Endothelial cell of umbilical vein (primary cell): ENCODE data around the gene ZDHHC19. TPM values are rescaled to one million over a fixed set of nuclear protein-coding genes. Genes with fewer than 3 reads are reported as not detected.

ENCODE experiments used
- BruUV-seq: library from RNA; stranded (reverse); fragments of 400-500 nt; replicated peaks from 2 replicates; lab custom pipeline; 2021; lab: Mats Ljungman, UMichigan
- CTCF ChIA-PET: fragments of 300-600, 350-600 bp; sonication (Branson Sonifier 250); formaldehyde crosslinking; loops from one replicate; lab custom pipeline; 2021; ENCODE audit warnings: antibody characterized with exemption, inconsistent platforms; lab: Charles Lee
- POLR2A ChIA-PET: fragments of 300-600, 350-600 bp; sonication (Branson Sonifier 250); formaldehyde crosslinking; loops from one replicate; lab custom pipeline; 2021; ENCODE audit warnings: antibody characterized with exemption, inconsistent platforms; lab: Charles Lee
- DNase-seq: peaks from one replicate; pipeline ENCODE4 v3.0.0-alpha.2; 2011; ENCODE audit warnings: low read depth, low spot score
- FAIRE-seq: peaks from 2 replicates; lab custom pipeline; 2011; peaks lifted over from hg19 to GRCh38; lab: Jason Lieb, UNC
- H2AFZ ChIP-seq: 2 replicates; pipeline ENCODE4 v1.6.0; 2012; ENCODE audit warnings: low read depth, low read length, control low read depth, inconsistent platforms
- H3K27ac ChIP-seq: 2 replicates; pipeline ENCODE4 v1.5.1; 2011; ENCODE audit warnings: low read depth, mild to moderate bottlenecking, control low read depth, low read length, moderate library complexity; ENCODE audit not compliant: insufficient read depth
- H3K27me3 ChIP-seq, 2 experiments: 2 replicates each; pipeline versions ENCODE4 v1.6.0 to v1.6.1; 2011; ENCODE audit warnings: low read length in 2 of 2, mixed read lengths in 1 of 2; ENCODE audit not compliant: control insufficient read depth in 2 of 2, insufficient read depth in 2 of 2
- H3K36me3 ChIP-seq, 2 experiments: 2 replicates in 1 of 2; 3 replicates in 1 of 2; pipeline ENCODE4 v1.5.1; 2011; ENCODE audit warnings: low read length in 2 of 2, mild to moderate bottlenecking in 1 of 2, moderate library complexity in 1 of 2; ENCODE audit not compliant: control insufficient read depth in 2 of 2, insufficient read depth in 2 of 2; ENCODE audit errors: extremely low read depth in 1 of 2
- H3K4me1 ChIP-seq: 3 replicates; pipeline ENCODE4 v1.5.1; 2011; ENCODE audit warnings: mild to moderate bottlenecking, low read length; ENCODE audit not compliant: control insufficient read depth, insufficient read depth; ENCODE audit errors: extremely low read depth
- H3K4me2 ChIP-seq: 2 replicates; pipeline ENCODE4 v1.6.1; 2011; ENCODE audit warnings: low read length, control low read depth, mixed read lengths; ENCODE audit not compliant: insufficient read depth
- H3K4me3 ChIP-seq, 3 experiments: fragments of 200-600 bp in 1 of 3; sonication (generic), shearing (Covaris generic) in 1 of 3; replicated peaks in 1 of 3; 2 replicates each; pipeline ENCODE4 v1.5.1; 2011 to 2016; ENCODE audit warnings: control low read depth in 3 of 3, low read length in 3 of 3, mild to moderate bottlenecking in 2 of 3, inconsistent platforms in 1 of 3, low read depth in 1 of 3, moderate library complexity in 1 of 3; ENCODE audit not compliant: insufficient read depth in 1 of 3
- H3K79me2 ChIP-seq: 2 replicates; pipeline ENCODE4 v1.6.0; 2012; ENCODE audit warnings: low read length, inconsistent platforms; ENCODE audit not compliant: control insufficient read depth, insufficient read depth
- H3K9ac ChIP-seq: replicated peaks from 2 replicates; pipeline ENCODE3; 2011; ENCODE audit warnings: low read length, control low read depth; ENCODE audit not compliant: insufficient read depth; ENCODE audit errors: extremely low read depth
- H3K9me1 ChIP-seq: replicated peaks from 3 replicates; pipeline ENCODE4 v1.6.0; 2011; ENCODE audit warnings: mild to moderate bottlenecking, low read length; ENCODE audit not compliant: control insufficient read depth, insufficient read depth; ENCODE audit errors: extremely low read depth
- H3K9me3 ChIP-seq: replicated peaks from 2 replicates; pipeline ENCODE4 v1.5.1; 2012; ENCODE audit warnings: low read length, inconsistent platforms; ENCODE audit not compliant: control insufficient read depth, insufficient read depth
- H4K20me1 ChIP-seq: replicated peaks from 2 replicates; pipeline ENCODE3; 2011; ENCODE audit warnings: mild to moderate bottlenecking, low read length; ENCODE audit not compliant: control insufficient read depth, insufficient read depth; ENCODE audit errors: extremely low read depth
- EZH2 ChIP-seq: IDR thresholded peaks from 2 replicates; pipeline ENCODE4 v1.6.1; 2012; ENCODE audit warnings: borderline replicate concordance, low read depth, mild to moderate bottlenecking, moderate library complexity, low read length, inconsistent platforms; ENCODE audit not compliant: severe bottlenecking
- FOS ChIP-seq: IDR thresholded peaks from 2 replicates; pipeline ENCODE4 v1.6.1; 2011; ENCODE audit warnings: mild to moderate bottlenecking, low read length, moderate library complexity, borderline replicate concordance; ENCODE audit not compliant: insufficient read depth
- GATA2 ChIP-seq: IDR thresholded peaks from 2 replicates; pipeline ENCODE4 v1.7.0; 2011; ENCODE audit warnings: low read depth, mild to moderate bottlenecking, moderate library complexity, mixed read lengths, low read length; ENCODE audit not compliant: insufficient read length, insufficient read depth
- JUN ChIP-seq: IDR thresholded peaks from 2 replicates; pipeline ENCODE4 v1.6.1; 2011; ENCODE audit warnings: borderline replicate concordance, low read depth; ENCODE audit not compliant: insufficient read length, insufficient read depth
- MYC ChIP-seq: IDR thresholded peaks from one replicate; pipeline ENCODE4 v1.6.1; 2011; ENCODE audit warnings: mild to moderate bottlenecking, low read depth, low read length
- POLR2A ChIP-seq: IDR thresholded peaks from 2 replicates; pipeline ENCODE4 v1.6.1; 2012; ENCODE audit warnings: low read depth, mild to moderate bottlenecking, control low read depth, low read length
- POLR2AphosphoS5 ChIP-seq: IDR thresholded peaks from 2 replicates; pipeline ENCODE4 v1.6.1; 2012; ENCODE audit warnings: low read depth, mild to moderate bottlenecking, control low read depth, low read length, moderate library complexity; ENCODE audit not compliant: insufficient read depth
- dilution Hi-C: fragments of 300-500 bp; cut with MboI; formaldehyde crosslinking; loops from one replicate; pipeline ENCODE4 v1.15.0; 2019; ENCODE audit warnings: low sequenced_read_pairs; ENCODE audit not compliant: extremely low pct_ligation_motif_present
- intact Hi-C: fragments of 100-400 bp; cut with micrococcal nuclease; formaldehyde crosslinking; loops from one replicate; pipeline ENCODE4 v1.10.0; 2022
- polyA plus RNA-seq, 4 experiments: library from polyadenylated mRNA; depleted of rRNA in 3 of 4; stranded (reverse) in 3 of 4; unstranded in 1 of 4; fragments of >200 nt; gene quantifications; 2 replicates each; pipeline versions ENCODE4 v1.2.1 to v1.2.3, GENCODE V29; 2011 to 2012; ENCODE audit warnings: missing spikeins in 1 of 4
- total RNA-seq: library from RNA; stranded (reverse); gene quantifications from 2 replicates; pipeline ENCODE4 v1.2.3, GENCODE V29; 2021
- TF ChIP-seq, protein P1 (sequence below): IDR thresholded peaks from 2 replicates; pipeline ENCODE4 v1.6.1; 2011; ENCODE audit not compliant: insufficient read depth, insufficient read length
- TF ChIP-seq, protein P2 (sequence below), 2 donors: IDR thresholded peaks; 1 replicate in 1 of 2; 2 replicates in 1 of 2; pipeline ENCODE4 v1.5.1; 2011; ENCODE audit warnings: low read length in 2 of 2, mild to moderate bottlenecking in 2 of 2, moderate library complexity in 2 of 2, control low read depth in 1 of 2, inconsistent platforms in 1 of 2, low read depth in 1 of 2; ENCODE audit not compliant: insufficient read depth in 1 of 2; ENCODE audit errors: extremely low read depth in 1 of 2

ZDHHC19 gene
- total and polyA plus RNA-seq, 2 donors (not counting 3 experiments of a cell fraction or from before 2014, with no cell fraction given), result not detected

GRCh38 chr3:196219194-196219969 lies 8.2 kb upstream of the ZDHHC19 start:
- no TSS peak for BruUV-seq
- intact Hi-C loops, result no loop called here
- Histone ChIP-seq H3K27me3 (peaks cover 4 to 11% of the 10 kb centered on the region in 2 experiments), H3K4me2 (no peak overlapping the region), H3K36me3 (no peaks in the 10 kb centered on the region), H3K9me3 (no peaks in the 10 kb centered on the region), H3K9me1 (no peaks in the 10 kb centered on the region), H3K9ac (no peak overlapping the region), H2AFZ (no peak overlapping the region), H3K4me3 (no peak overlapping the region), H3K27ac (no peak overlapping the region), H4K20me1 (no peaks in the 10 kb centered on the region), H3K79me2 (no peaks in the 10 kb centered on the region), H3K4me1 (no peaks in the 10 kb centered on the region)
- POLR2A ChIA-PET, result no interaction called here
- FAIRE-seq (peak; percentile 90), DNase-seq (peak; percentile 77)
- TF ChIP-seq EZH2 (no peak), MYC (no peak), GATA2 (no peak), POLR2A (no peak), JUN (no peak), FOS (no peak), POLR2AphosphoS5 (no peak)
- TF ChIP-seq, protein P1, sequence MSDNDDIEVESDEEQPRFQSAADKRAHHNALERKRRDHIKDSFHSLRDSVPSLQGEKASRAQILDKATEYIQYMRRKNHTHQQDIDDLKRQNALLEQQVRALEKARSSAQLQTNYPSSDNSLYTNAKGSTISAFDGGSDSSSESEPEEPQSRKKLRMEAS, result no peak
- TF ChIP-seq, protein P2, sequence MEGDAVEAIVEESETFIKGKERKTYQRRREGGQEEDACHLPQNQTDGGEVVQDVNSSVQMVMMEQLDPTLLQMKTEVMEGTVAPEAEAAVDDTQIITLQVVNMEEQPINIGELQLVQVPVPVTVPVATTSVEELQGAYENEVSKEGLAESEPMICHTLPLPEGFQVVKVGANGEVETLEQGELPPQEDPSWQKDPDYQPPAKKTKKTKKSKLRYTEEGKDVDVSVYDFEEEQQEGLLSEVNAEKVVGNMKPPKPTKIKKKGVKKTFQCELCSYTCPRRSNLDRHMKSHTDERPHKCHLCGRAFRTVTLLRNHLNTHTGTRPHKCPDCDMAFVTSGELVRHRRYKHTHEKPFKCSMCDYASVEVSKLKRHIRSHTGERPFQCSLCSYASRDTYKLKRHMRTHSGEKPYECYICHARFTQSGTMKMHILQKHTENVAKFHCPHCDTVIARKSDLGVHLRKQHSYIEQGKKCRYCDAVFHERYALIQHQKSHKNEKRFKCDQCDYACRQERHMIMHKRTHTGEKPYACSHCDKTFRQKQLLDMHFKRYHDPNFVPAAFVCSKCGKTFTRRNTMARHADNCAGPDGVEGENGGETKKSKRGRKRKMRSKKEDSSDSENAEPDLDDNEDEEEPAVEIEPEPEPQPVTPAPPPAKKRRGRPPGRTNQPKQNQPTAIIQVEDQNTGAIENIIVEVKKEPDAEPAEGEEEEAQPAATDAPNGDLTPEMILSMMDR (IDR thresholded peaks at IDR 0.05; ENCODE audit: extremely low read depth in 1 of 2, insufficient read depth in 1 of 2, low read depth in 1 of 2, low read length in 2 of 2), result no peak
- CTCF ChIA-PET, result no interaction called here
- dilution Hi-C loops, result no loop called here
